Gastrocnemius medialis (tissue), 4 donors: Measurements from ENCODE around the gene SGCB. TPM values are rescaled to one million over a fixed set of nuclear protein-coding genes. Genes with fewer than 3 reads are reported as not detected.

Experiments used
- ATAC-seq, 2 donors: fragments of 150-250 bp; one replicate each; pipeline ENCODE4 v1.9.1; 2016
- DNase-seq, 2 donors: peaks; one replicate each; pipeline ENCODE4 v3.0.0-alpha.2; 2019
- H3K27ac ChIP-seq, 4 donors: fragments of 200-600 bp; sonication (generic); 1 replicate in 1 of 4; 2 replicates in 3 of 4; pipeline ENCODE4 v1.5.1; 2016 to 2018; ENCODE audit warnings: mild to moderate bottlenecking in 2 of 4, moderate library complexity in 1 of 4
- H3K27me3 ChIP-seq, 3 donors: fragments of 200-600 bp; sonication (generic) in 2 of 3; 1 replicate in 1 of 3; 2 replicates in 2 of 3; pipeline versions ENCODE4 v1.5.1 to v1.6.0; 2016 to 2019; ENCODE audit warnings: mild to moderate bottlenecking in 1 of 3, moderate library complexity in 1 of 3
- H3K36me3 ChIP-seq, 2 donors: fragments of 200-600 bp; sonication (generic) in 1 of 2; one replicate each; pipeline ENCODE4 v1.5.1; 2017 to 2018
- H3K4me1 ChIP-seq, 2 donors: fragments of 200-600 bp; sonication (generic) in 1 of 2; one replicate each; pipeline ENCODE4 v1.5.1; 2016 to 2017; ENCODE audit warnings: mild to moderate bottlenecking in 2 of 2
- H3K4me3 ChIP-seq, 4 donors: fragments of 200-600 bp; sonication (generic) in 3 of 4; 1 replicate in 1 of 4; 2 replicates in 3 of 4; pipeline ENCODE4 v1.5.1; 2016 to 2019; ENCODE audit warnings: mild to moderate bottlenecking in 2 of 4
- H3K9me3 ChIP-seq, 3 donors: fragments of 200-600 bp; sonication (generic) in 2 of 3; 1 replicate in 1 of 3; 2 replicates in 2 of 3; pipeline ENCODE4 v1.5.1; 2016 to 2019
- POLR2A ChIP-seq, 2 donors: fragments of 450-650 bp; IDR thresholded peaks; one replicate each; pipeline ENCODE4 v1.6.1; 2017; ENCODE audit warnings: antibody characterized with exemption in 2 of 2, mild to moderate bottlenecking in 2 of 2, moderate library complexity in 2 of 2
- in situ Hi-C, 4 donors: fragments of 200-750 bp; cut with MboI; loops; one replicate each; pipeline versions ENCODE4 v1.15.0 to v1.8.0; 2017; ENCODE audit warnings: low sequenced_read_pairs in 4 of 4
- intact Hi-C: fragments of 100-400 bp; cut with DNase I; formaldehyde crosslinking; loops from one replicate; pipeline ENCODE4 v1.15.1; 2023; ENCODE audit warnings: low total_unique reads
- total RNA-seq, 4 donors: library from RNA; depleted of rRNA; stranded (reverse); fragments of >200 nt; gene quantifications; one replicate each; pipeline versions ENCODE4 v1.1.0 to v1.2.3, GENCODE V29; 2016
- TF ChIP-seq, protein P1 (sequence below), 5 experiments: fragments of 450-650 bp in 3 of 5; fragments of 200-600 bp in 2 of 5; sonication (generic) in 2 of 5; IDR thresholded peaks in 4 of 5; conservative IDR thresholded peaks in 1 of 5; 1 replicate in 4 of 5; 2 replicates in 1 of 5; pipeline ENCODE4 v1.5.1; 2016 to 2019; ENCODE audit warnings: antibody characterized with exemption in 5 of 5, mild to moderate bottlenecking in 3 of 5, moderate library complexity in 3 of 5

Gene SGCB
- total RNA-seq, 4 donors from 2014 or later: 24.8 to 49.8 (median 39.8) TPM

GRCh38 chr4:52001616-52002015, 36.5 kb downstream of the SGCB start:
- no peak overlapping the region for H3K4me3 ChIP-seq
- intact Hi-C loops (no loop called here), in situ Hi-C loops (loop anchor here in 1 of 4 donors (25.0 kb wide), 1 partner anchor 89 kb away; no protein-coding TSS in a partner anchor)
- H3K9me3 ChIP-seq: no peaks in the 10 kb centered on the region
- DNase-seq (no peak), ATAC-seq (no peak)
- TF ChIP-seq, protein P1, sequence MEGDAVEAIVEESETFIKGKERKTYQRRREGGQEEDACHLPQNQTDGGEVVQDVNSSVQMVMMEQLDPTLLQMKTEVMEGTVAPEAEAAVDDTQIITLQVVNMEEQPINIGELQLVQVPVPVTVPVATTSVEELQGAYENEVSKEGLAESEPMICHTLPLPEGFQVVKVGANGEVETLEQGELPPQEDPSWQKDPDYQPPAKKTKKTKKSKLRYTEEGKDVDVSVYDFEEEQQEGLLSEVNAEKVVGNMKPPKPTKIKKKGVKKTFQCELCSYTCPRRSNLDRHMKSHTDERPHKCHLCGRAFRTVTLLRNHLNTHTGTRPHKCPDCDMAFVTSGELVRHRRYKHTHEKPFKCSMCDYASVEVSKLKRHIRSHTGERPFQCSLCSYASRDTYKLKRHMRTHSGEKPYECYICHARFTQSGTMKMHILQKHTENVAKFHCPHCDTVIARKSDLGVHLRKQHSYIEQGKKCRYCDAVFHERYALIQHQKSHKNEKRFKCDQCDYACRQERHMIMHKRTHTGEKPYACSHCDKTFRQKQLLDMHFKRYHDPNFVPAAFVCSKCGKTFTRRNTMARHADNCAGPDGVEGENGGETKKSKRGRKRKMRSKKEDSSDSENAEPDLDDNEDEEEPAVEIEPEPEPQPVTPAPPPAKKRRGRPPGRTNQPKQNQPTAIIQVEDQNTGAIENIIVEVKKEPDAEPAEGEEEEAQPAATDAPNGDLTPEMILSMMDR (IDR thresholded peaks at IDR 0.05 in 4 of 5, conservative IDR thresholded peaks at IDR 0.05 in 1 of 5): no peak
- TF ChIP-seq POLR2A (IDR thresholded peaks at IDR 0.05): no peak
- H3K27ac ChIP-seq: no peak overlapping the region
- H3K36me3 ChIP-seq: peaks cover 0 to 19% of the 10 kb centered on the region in 2 donors
- no peaks in the 10 kb centered on the region for H3K4me1 ChIP-seq
- H3K27me3 ChIP-seq: no peaks in the 10 kb centered on the region

DNA sequence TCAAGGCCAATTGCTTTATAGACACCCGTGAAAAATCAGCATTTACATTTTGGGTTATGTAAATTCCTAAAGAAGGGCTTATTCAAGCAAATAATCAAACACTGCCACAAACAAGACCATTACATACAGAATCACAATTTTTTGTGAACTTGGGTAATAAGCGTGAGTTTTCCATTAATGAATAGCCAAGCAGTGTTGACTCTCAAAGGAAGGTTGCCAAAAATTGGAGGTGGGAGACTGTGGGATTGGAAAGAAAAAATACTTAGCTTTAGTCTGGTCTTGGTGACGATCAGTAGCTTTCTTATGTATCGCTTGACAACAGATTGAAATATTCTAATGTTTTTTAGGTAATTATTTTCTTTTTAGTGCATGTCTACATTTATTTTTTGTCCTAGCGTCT, 38.8 kb downstream of the SGCB start:
- no peak overlapping the region for H3K4me3 ChIP-seq

DNA sequence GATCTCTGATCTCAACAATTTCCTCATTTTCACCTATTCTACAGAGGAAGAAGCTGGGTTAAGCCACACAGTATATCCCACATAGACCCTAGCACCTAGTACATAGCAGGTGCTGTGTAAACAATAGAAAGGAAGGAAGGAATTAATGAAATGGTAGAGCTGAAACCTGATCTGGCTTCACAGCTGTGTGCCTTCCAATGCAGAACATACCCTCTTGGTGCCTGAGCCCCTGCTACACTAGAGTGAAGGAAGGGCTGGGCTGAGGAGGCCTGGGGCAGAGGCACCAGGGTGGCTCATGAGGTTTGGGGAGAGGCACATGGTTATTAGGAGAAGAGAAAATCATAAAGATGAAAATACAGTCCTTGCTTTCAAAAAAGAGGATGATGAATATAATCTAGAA, 39.3 kb downstream of the SGCB start:
- Histone ChIP-seq H3K36me3 (peaks cover 0 to 32% of the 10 kb centered on the region in 2 donors), H3K4me1 (no peaks in the 10 kb centered on the region), H3K4me3 (no peak overlapping the region), H3K9me3 (no peaks in the 10 kb centered on the region), H3K27me3 (no peaks in the 10 kb centered on the region), H3K27ac (no peak overlapping the region)
- no peak for DNase-seq
- in situ Hi-C loops (no loop called here), intact Hi-C loops (no loop called here)
- TF ChIP-seq POLR2A (IDR thresholded peaks at IDR 0.05): no peak
- TF ChIP-seq, protein P1 (IDR thresholded peaks at IDR 0.05 in 4 of 5, conservative IDR thresholded peaks at IDR 0.05 in 1 of 5): no peak
- ATAC-seq: no peak

More for the DNA sequence above, 38.8 kb downstream of the SGCB start:
- Histone ChIP-seq H3K36me3 (peaks cover 0 to 32% of the 10 kb centered on the region in 2 donors), H3K4me1 (no peaks in the 10 kb centered on the region), H3K9me3 (no peaks in the 10 kb centered on the region), H3K27ac (no peak overlapping the region), H3K27me3 (no peaks in the 10 kb centered on the region)
- in situ Hi-C loops: no loop called here
- TF ChIP-seq POLR2A (IDR thresholded peaks at IDR 0.05): no peak
- TF ChIP-seq, protein P1 (IDR thresholded peaks at IDR 0.05 in 4 of 5, conservative IDR thresholded peaks at IDR 0.05 in 1 of 5): no peak
- DNase-seq (no peak), ATAC-seq (no peak)
- intact Hi-C loops: no loop called here

DNA sequence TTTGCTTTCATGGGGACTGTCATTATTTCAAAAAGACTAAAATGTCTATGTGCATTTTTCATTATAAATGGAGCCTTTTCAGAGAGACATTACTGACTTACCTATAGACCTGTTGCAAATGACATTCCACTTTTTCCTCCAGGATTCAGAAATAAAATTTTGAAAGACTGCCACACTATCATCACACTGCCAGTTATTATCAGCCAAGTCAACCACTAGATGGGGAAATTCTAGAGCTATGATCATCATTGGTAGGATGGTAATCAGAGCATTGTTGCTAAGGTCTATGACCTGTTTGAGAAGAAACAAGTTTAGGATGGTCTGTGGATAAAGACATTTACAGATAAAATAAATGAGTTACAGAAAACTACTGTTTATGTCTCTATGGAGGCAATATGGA, 40.5 kb downstream of the SGCB start:
- in situ Hi-C loops: no loop called here
- Histone ChIP-seq H3K4me1 (no peaks in the 10 kb centered on the region), H3K36me3 (peaks cover 0 to 32% of the 10 kb centered on the region in 2 donors), H3K4me3 (no peak overlapping the region), H3K27ac (no peak overlapping the region), H3K27me3 (no peaks in the 10 kb centered on the region), H3K9me3 (no peaks in the 10 kb centered on the region)
- ATAC-seq (no peak), DNase-seq (no peak)
- intact Hi-C loops: no loop called here
- no peak for TF ChIP-seq POLR2A (IDR thresholded peaks at IDR 0.05)
- TF ChIP-seq, protein P1 (IDR thresholded peaks at IDR 0.05 in 4 of 5, conservative IDR thresholded peaks at IDR 0.05 in 1 of 5): no peak

GRCh38 chr4:51995647-51996220, 42.4 kb downstream of the SGCB start:
- Histone ChIP-seq H3K27me3 (no peaks in the 10 kb centered on the region), H3K36me3 (peaks cover 0 to 22% of the 10 kb centered on the region in 2 donors), H3K27ac (no peak overlapping the region), H3K4me1 (no peaks in the 10 kb centered on the region), H3K4me3 (no peak overlapping the region), H3K9me3 (no peaks in the 10 kb centered on the region)
- intact Hi-C loops: no loop called here
- DNase-seq (no peak), ATAC-seq (no peak)
- TF ChIP-seq POLR2A (IDR thresholded peaks at IDR 0.05): no peak
- TF ChIP-seq, protein P1 (IDR thresholded peaks at IDR 0.05 in 4 of 5, conservative IDR thresholded peaks at IDR 0.05 in 1 of 5): no peak
- in situ Hi-C loops: no loop called here
